ENCODE measurements around the gene RPH3AL.

DNA sequence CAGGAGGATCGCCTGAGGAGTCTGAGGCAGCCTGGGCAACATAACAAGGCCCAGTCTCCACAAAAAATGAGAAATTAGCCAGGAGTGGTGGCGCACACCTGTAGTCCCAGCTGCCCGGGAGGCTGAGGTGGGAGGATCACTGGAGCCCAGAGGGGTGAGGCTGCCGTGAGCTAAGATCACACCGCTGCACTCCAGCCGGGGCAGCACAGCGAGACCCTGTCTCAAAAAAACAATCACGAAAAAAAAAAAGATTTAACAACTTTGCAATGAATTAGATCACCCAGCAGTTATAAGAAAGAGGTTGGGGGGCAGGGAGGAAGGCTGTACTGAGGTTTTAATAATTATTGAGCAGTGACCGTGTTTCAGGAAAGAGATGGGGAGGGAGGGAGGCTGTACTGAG, 49.4 kb downstream of the RPH3AL start:
- TF ChIP-seq POLR2A (IDR thresholded peaks at IDR 0.05) (no peak), EP300 (IDR thresholded peaks at IDR 0.05) (no peak)
- TF ChIP-seq, protein P1, sequence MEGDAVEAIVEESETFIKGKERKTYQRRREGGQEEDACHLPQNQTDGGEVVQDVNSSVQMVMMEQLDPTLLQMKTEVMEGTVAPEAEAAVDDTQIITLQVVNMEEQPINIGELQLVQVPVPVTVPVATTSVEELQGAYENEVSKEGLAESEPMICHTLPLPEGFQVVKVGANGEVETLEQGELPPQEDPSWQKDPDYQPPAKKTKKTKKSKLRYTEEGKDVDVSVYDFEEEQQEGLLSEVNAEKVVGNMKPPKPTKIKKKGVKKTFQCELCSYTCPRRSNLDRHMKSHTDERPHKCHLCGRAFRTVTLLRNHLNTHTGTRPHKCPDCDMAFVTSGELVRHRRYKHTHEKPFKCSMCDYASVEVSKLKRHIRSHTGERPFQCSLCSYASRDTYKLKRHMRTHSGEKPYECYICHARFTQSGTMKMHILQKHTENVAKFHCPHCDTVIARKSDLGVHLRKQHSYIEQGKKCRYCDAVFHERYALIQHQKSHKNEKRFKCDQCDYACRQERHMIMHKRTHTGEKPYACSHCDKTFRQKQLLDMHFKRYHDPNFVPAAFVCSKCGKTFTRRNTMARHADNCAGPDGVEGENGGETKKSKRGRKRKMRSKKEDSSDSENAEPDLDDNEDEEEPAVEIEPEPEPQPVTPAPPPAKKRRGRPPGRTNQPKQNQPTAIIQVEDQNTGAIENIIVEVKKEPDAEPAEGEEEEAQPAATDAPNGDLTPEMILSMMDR (IDR thresholded peaks at IDR 0.05): no peak

All from ovary (tissue), 3 donors.